Urothelium cell line (cell line): ENCODE results near the gene EIPR1.
A peak's percentile ranks its signal among the peaks of the same experiment; 100 is the strongest.
"Not testable (repeated sequence)": the region's sequence is repeated elsewhere in the genome, so short reads cannot be mapped to it uniquely, and the experiment has no call there.

Experiments
- DNase-seq: peaks from one replicate; pipeline ENCODE4 v3.0.0; 2011; ENCODE audit warnings: low spot score, mixed read lengths
- FAIRE-seq: peaks from 2 replicates; lab custom pipeline; 2011; peaks lifted over from hg19 to GRCh38; lab: Jason Lieb, UNC

EIPR1 gene

GRCh38 chr2:3182848-3183247, 194.8 kb downstream of the EIPR1 start:
- DNase-seq (no peak), FAIRE-seq (no peak)

- FAIRE-seq, result no peak
Measured at GRCh38 chr2:3181416-3182010, 196.1 kb downstream of the EIPR1 start.

GRCh38 chr2:3180909-3181221, 196.8 kb downstream of the EIPR1 start:
- not testable (repeated sequence) for DNase-seq
- FAIRE-seq, result peak; percentile 99

More at GRCh38 chr2:3181416-3182010, 196.1 kb downstream of the EIPR1 start:
- DNase-seq, result no peak

GRCh38 chr2:3180082-3180908, 197.3 kb downstream of the EIPR1 start:
- DNase-seq (peak; percentile 8), FAIRE-seq (no peak)

- no peak for FAIRE-seq
Measured at GRCh38 chr2:3179626-3180025, 198.0 kb downstream of the EIPR1 start.

GRCh38 chr2:3179208-3179607, 198.4 kb downstream of the EIPR1 start:
- DNase-seq (no peak), FAIRE-seq (no peak)

More at GRCh38 chr2:3179626-3180025, 198.0 kb downstream of the EIPR1 start:
- no peak for DNase-seq

- DNase-seq (no peak), FAIRE-seq (no peak)
Measured at GRCh38 chr2:3178578-3179031, 199.0 kb downstream of the EIPR1 start.

- DNase-seq, result no peak
- no peak for FAIRE-seq
Measured at GRCh38 chr2:3177891-3178577, 199.6 kb downstream of the EIPR1 start.

- DNase-seq (no peak), FAIRE-seq (no peak)
Measured at GRCh38 chr2:3176869-3177255, 200.8 kb downstream of the EIPR1 start.

- FAIRE-seq, result no peak
- no peak for DNase-seq
Measured at GRCh38 chr2:3176071-3176868, 201.3 kb downstream of the EIPR1 start.

GRCh38 chr2:3175568-3175955, 202.1 kb downstream of the EIPR1 start:
- DNase-seq, result no peak
- FAIRE-seq, result no peak

GRCh38 chr2:3174626-3175567, 202.7 kb downstream of the EIPR1 start:
- no peak for FAIRE-seq

GRCh38 chr2:3173031-3173430, 204.6 kb downstream of the EIPR1 start:
- FAIRE-seq (no peak), DNase-seq (no peak)

More at GRCh38 chr2:3174626-3175567, 202.7 kb downstream of the EIPR1 start:
- DNase-seq, result no peak

GRCh38 chr2:3172265-3172935, 205.2 kb downstream of the EIPR1 start:
- no peak for FAIRE-seq

GRCh38 chr2:3171564-3172264, 205.9 kb downstream of the EIPR1 start:
- DNase-seq, result no peak
- FAIRE-seq, result no peak

More at GRCh38 chr2:3172265-3172935, 205.2 kb downstream of the EIPR1 start:
- DNase-seq, result no peak

GRCh38 chr2:3170792-3171455, 206.7 kb downstream of the EIPR1 start:
- DNase-seq (no peak), FAIRE-seq (no peak)

GRCh38 chr2:3169106-3169870, 208.3 kb downstream of the EIPR1 start:
- DNase-seq (no peak), FAIRE-seq (no peak)
